Stimulated activated CD8-positive, alpha-beta memory T cell treated with anti-CD3 and anti-CD28 coated beads, Interleukin-4, amount 100 ng/mL, for 4 hours (primary cell): Measurements from ENCODE around the gene SLC6A6.
"Not testable (repeated sequence)": the region's sequence is repeated elsewhere in the genome, so short reads cannot be mapped to it uniquely, and the experiment has no call there.

Experiments
- DNase-seq, 2 donors: peaks; one replicate each; pipeline ENCODE4 v3.0.0-alpha.2; 2020; ENCODE audit warnings: low read depth in 2 of 2, low spot score in 1 of 2

SLC6A6 gene

DNA sequence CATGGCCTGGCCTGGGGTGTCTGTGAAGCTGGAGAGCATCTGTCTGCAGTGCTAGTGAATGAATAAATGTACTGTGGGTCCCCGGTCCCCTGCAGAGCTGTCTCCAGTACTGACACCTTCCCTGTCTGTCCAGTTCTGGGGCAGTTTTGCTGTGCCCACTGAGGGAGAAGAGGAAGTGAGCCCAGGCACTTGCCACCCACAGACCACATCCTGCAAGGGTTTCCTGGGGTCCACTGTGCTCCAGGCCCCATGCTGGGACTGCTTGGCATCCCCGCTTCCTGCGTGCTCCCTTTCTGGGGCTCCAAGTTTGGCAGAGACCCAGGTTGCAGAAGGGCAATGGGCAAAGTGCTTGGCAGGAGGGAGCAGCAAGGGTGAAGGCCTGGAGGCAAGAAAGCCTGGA lies 4.9 kb upstream of the SLC6A6 start:
- no peak for DNase-seq

DNA sequence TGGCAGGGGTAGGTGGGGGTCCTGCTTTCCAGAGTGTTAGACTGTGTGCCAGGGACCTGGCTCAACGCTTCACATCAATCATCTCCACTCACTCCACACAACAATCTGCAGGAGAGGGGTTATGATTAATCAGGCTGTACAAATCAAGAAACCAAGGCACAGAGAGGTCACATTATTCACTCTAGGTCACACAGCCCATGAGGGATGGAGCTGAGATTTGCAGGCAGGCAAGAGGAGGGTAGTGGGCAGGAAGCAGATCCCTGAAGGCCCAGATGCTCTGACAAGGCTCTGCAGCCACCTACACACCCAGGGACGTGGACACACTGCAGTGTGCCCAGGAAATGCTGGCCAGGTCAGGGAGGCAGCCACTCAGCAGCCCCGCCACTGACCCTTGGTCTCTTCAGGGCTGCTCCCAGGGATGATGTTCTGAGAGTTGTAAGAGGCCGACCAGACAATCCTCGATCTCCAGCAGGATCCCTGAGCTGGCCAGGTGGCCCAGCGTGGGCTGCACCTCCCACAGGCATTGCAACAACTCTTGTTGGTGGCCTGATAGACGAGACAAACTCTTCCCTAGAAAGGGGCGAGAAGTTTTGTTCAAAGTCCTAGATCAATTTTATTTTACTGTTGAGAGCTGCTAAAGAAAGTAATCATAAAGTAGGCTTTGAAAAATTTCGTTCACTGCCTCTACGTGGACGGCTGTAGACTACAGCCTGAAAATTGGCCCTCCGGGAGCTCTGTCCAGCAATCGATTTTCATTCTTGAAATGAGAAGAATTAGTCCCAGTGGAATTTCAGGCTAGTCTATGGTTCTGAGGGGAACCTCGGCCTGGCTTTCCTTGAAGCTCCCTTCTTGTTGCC lies 4.2 kb upstream of the SLC6A6 start:
- no peak for DNase-seq

DNA sequence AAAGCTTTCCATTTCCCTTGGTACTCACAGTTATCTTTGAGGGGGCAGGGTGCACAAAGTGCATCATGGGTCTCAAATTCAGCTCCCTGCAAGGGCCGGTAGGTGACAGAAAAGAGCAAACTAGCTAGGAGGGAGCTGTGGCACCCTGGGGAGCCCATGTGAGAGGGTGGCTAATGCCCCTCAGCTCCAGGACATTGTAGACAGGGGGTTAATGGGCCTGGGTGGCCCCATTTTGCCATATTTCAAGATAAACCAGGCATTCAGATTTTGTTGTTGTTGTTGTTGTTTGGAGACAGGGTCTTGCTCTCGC lies 3.7 kb upstream of the SLC6A6 start:
- DNase-seq: no peak

DNA sequence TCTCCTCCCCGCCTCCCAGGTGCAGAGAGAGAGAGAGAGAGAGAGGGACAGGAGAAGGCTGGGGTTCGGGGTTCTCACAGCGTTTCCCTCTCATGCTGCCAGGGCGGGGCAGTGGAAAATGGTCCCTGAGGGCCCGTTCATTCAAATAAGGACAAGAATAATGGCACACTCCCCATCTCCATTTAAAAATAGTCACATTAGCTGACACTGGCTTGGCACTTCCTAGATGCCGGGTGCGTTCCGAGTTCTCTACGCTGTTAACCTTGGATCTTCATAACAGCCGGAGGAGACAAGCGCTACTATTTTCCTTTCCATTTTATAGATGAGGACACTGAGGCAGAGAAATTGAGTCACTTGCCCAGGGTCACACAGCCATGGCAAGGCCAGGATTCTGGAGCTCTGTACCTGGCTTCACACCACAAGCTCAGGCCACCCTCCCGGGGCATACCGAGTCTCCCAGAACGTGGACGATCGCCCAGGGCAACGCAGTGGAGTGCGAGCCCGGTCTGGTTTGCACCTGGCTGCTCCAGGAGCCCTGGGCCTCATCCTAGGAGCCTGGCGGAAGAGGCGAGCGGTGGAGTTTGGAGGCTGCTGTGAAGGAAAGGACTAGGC lies 608 bp upstream of the SLC6A6 start:
- DNase-seq: no peak

DNA sequence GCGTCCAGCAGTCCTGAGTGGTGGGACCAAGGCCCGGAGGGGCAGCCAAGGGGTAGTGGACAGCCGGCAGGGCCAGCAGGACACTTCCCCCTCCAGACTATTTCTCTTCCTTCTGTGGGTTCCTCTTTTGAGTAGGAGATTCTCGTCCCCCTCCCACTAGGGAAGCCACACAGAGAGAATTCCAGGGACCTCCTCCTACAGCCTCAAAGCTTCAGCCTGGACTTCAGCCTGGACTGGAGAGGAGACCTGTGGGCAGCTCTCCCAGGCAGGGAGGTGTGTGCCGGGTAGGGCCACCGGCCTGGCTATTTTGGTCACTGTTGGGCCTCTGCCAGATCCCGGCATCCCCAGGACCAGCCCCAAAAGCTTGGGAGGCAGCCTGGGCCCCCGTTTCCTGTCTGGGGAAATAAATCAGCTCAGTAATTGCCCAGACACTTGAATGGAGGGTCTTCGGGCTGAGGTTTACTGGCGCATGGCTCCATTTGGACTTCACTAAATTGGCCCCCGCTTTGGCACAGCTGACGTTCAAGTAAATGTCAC lies 1.3 kb downstream of the SLC6A6 start:
- DNase-seq: no peak

DNA sequence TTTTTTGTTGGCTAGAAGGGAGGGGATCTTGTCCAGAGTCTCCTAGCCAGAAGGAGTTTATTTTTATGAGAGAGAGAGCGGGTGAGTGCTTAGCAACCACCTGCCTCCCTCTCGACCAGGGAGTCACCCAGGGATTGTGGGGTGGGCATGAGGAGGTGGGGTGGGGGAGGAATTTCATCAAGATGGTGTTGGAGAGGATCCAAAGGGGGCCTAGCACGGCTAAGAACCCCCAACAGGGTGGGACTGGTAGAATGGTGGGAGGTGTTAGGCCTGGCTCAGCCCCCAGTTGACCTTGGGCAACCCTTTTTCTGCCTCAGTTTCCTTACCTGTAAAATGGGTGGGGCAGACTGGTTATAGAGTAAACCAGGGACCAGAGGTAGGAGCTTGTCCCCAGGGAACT lies 1.8 kb downstream of the SLC6A6 start:
- no peak for DNase-seq

DNA sequence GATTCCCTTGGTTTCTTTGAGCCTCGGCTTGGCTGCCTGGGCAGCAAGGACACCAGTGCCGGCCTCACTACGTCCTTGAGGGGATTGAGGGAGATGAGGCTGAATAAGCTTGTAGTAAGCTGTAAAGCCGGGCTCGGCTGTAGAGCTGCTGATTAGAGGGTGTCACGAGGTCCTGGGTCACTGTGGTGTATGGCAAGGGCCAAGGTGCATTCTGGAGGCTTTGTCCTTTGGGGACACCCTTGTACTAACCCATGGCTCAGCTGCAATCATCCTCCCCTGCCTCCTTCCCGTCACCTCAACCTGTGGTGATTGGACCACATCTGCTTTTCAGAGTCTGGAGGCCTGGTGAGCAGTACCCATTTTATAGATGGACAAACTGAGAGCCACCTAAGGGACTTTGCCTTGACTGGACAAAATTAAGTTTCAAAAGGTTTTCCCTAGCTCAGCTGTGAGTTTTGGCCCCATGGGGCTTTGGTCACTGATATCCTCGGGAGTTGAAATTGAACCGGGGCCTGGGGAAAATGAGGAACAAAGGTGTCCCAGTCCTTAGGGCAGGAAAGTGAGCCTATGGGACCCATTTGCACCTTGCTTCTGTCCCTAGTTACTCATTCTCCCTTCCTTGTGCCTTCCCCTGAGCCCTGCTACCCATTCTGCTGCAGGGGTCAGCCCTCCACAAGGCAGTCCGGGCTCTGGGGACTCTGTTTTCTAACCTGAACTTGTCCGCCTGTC lies 2.4 kb downstream of the SLC6A6 start:
- no peak for DNase-seq

DNA sequence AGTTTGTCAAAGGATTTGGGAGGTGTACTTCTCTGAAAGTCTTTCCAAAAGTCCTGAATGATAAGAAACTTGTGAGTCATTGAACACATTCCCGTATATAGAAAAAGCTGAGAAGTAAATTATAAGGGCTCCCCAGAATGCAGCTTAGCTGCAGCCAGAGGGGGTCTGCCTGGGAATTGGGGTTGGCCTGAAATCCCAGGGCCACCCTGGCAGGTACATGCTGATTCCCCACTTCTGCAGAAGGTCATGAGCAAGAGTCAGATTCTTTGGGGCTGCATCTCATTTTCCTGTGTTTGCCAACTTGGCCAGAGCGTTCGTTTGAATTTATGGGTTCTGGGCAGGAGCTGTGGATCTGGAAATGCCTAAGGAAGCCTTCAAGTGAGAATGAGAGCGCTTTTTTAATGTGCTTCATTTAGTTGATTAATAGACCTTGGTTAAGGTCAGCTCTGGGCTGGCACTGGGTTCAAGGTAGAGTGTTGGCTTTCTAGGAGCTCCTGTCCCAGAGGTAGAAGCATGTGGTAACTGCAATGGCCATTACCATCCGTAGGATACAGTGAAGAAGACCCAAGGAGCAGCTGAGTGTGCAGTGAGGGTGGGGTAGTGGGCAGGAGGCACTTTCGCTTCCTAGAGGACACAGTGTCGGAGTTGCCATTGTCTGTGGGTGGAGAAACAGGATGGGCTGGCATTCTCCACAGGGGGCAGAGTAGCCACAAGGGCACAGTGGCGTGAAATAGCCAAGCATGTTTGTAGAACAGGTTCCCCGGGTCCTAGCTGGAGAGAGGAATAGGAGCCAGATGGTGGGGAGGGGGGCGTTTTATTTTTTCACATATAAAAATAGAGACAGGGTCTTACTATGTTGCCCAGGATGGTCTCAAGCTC lies 3.2 kb downstream of the SLC6A6 start:
- no peak for DNase-seq

DNA sequence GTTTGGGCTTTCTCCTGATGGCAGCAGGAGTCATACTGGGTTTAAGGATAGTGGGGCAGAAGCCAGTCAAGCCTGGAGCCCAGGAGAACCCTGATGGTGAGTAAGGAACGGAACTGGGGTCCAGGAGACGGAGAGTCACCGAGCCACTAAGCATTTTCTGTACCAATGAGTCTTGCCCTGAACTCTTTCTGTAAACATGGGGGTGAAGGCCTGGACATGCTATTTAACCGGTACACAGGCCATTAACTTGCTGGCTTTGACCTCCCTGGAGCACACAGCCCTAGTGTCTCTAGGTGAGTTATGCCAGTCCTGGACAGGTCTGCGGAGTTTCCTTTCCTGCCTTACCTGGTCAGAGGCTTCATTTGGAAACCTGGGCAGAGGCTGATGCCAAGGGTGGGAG lies 3.9 kb downstream of the SLC6A6 start:
- DNase-seq: no peak

DNA sequence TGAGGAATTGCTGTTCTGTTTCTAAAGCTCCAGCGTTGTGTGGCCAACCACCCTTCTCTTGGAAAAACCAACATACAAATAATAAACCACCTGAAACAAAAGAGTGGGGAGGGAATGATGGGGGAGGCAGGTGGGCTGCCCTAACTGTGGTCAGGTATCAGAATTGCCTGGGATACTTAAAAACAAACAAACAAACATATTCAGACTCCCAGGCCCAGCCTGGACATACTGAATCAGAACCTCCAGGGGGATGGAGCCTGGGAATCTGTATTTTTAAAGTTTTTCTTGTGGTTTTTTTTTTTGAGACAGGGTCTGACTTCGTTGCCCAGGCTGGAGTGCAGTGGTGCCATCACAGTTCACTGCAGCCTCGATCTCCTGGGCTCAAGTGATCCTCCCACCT lies 4.4 kb downstream of the SLC6A6 start:
- no peak for DNase-seq

DNA sequence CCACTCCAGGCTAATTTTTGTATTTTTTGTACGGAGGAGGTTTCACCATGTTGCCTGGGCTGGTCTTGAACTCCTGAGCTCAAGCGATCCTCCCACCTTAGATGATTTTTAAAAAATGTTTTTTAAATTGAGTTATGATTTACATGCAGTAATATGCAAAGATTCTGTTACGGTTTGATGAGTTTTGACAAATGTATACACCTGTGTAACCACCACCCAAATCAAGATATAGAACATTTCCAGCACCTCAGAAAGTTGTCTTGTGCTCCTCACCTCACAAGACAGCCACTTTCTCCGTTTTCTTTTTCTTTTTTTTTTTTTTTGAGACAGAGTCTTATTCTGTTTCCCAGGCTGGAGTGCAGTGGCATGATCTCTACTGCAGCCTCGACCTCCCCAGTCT lies 4.8 kb downstream of the SLC6A6 start:
- DNase-seq: no peak

DNA sequence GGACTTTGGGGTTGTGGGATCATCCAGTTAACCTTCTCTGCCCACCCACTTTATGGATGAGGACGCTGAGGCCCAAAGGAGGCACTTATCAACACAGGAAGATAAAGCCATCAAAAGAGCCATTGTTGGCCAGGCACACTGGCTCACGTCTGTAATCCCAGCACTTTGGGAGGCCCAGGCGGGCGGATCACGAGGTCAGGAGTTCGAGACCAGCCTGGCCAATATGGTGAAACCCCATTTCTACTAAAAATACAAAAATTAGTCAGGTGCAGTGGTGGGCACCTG lies 7.3 kb downstream of the SLC6A6 start:
- DNase-seq: not testable (repeated sequence)

DNA sequence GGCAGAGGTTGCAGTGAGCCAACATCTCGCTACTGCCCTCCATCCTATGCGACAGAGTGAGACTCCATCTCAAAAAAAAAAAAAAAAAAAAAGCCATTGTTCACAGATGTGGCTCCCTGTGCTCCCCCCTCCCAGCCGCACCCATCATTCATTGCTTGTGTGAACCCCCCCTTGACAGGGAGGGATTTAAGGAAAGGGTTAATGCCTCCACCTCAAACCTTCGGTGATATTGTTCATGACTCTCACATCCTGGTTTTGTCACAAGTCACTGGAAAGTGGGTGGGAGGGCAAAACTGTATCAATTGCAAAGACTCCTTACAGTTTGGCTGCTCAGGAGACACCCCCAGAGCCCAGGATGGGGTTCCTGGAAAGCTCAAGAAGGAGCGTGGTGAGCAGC lies 7.7 kb downstream of the SLC6A6 start:
- DNase-seq: no peak

DNA sequence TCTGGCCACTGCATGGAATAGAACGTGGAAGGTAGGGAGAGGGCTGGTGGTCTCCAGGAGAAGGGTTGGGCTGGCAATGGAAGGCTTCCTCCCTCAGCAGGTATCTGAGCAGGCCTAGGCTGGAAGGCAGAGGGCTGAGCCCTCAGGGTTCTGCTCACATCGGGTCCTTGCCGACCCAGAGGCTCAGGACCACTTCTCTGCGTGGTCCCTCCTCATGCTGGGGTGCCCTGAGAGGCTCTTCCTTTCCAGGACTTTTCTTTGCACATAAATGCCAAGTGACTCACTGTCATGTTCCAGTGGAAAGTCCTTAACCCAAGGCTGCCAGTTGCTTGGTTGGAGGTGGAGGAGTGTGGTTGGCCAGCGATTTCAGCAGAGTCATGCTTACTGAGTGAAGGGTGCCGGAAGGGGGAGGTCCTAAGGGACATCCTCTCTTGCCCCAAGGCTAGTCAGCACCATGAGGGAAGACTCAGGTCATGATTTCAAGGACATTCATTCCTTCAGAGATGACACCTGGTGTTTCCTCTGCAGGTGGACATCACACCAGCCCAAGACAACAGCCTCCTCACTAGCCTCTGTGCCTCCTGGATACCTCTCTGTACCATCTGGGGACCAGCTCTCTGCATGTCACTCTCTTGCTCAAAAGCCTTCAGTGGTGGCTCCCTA lies 8.2 kb downstream of the SLC6A6 start:
- DNase-seq: no peak

DNA sequence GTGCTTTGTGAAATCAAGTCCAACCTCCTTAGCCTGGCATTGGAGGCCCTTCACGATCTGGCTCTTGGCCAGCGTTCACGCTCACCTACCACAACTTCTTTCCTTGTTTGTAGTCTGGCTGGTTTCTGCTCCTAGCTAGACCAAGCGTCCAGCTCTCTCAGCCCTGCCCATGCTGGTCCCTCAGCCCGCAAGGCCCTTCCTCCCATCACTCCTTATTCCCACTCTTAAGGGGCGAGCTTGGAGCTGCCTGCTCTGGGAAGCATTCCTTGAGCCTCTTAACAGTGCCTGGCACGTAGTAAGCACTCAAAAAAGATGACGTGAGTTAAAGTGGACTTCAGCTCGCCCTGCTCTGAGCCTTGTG lies 8.7 kb downstream of the SLC6A6 start:
- no peak for DNase-seq

DNA sequence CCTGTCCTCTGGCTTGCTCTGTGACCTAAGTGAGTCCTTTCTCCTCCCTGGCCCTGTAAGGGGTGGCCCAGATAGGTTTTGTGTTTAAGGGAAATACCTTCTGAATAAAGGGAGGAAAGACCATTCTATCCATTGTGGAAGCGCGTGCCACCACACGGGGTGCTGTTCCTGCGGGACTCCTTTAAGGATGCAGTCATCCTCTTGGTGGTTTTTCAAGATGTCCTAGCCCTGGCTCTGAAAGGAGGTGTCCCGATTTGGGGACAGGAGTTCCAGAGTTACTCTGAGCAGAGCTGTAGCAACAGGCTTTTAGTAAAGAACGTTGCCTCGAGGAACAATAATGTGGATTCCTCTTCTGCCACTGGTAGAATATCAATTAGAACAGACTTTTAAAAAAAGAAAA lies 9.6 kb downstream of the SLC6A6 start:
- DNase-seq: no peak

DNA sequence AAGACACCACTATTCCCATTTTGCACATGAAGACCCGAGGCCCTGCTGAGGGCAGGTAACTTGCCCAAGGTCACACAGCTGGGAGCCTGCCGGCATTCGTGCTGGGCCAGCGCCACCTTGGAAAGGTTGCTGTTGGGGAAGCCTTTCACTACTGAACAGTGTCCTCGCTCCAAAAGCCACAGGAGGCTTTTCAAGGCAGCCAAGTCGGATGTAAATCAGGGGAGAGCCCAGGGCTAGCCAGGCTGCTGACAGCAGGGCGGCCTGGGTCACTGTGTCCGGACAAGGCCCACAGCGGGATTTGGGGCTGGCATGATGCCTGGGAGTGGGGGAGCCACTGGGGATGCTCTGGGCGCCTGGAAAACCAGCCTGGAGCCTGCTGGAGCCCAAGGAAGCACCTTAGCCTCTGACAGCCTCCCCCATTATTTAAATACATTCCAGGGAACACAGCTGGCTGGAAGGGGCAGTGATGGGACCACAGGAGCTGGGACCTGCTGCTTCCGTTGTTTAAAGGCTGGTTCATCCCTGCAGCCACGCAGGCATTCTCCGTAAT lies 10.5 kb downstream of the SLC6A6 start:
- no peak for DNase-seq

DNA sequence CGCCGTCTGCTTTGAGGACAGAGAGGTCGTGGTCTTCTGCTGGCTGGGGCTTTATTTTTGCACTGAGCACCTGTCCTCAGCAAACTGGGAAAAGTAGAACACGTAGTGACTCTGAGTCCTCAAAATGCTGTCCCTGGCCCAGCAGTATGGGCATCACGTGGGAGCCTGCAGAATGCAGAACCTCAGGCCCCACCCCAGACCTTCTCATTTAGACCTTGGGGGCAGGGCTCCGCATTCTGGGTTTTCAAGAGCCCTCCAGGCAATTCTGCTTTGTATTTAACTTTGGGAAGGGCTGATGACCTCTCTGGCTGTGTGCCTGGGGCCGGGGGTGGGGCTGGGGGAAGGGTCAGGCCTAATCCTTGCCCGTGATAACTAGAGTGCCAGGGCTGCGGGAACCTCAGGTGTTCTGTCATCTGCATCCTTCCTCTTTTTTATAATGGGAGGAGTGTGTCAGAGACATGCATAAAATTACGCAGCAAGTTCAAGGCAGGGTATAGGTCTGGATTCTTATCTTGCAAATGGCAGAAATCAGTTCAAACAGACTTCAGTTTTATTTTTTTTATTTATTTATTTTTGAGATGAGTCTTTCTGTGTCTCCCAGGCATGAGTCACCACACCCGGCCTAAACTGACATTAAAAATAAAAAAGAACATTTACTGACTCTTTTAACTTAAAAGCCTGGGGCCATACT lies 11.1 kb downstream of the SLC6A6 start:
- no peak for DNase-seq

DNA sequence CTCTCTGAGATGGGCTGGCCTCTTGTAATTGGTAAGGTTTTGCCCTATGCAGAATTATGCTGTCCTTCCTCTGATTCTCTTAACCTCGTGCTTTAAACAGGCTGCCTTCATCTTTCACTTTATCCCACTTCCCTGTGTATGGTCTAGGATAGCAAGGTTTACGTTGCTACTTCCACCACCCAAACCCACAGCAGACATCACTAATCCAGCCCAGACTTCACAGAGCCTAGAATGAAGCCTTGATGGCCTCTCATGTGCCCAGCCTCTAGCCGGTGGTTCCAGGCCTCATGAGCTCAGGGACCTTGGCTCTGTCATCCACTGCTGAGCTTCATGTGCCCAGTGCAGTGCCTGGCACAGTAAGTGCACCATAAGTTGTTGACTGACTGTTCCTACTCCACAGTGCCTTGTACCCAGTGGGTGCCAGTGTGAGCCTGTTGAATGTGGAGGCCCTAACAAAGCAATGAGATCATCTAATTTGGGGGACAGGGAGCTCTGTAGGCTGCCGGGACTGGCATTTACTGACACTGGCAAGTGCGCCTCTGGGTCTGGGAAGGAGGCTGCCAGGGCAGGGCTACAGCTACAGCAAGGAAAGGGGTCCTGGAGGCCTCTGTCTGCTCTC lies 12.5 kb downstream of the SLC6A6 start:
- DNase-seq: no peak

DNA sequence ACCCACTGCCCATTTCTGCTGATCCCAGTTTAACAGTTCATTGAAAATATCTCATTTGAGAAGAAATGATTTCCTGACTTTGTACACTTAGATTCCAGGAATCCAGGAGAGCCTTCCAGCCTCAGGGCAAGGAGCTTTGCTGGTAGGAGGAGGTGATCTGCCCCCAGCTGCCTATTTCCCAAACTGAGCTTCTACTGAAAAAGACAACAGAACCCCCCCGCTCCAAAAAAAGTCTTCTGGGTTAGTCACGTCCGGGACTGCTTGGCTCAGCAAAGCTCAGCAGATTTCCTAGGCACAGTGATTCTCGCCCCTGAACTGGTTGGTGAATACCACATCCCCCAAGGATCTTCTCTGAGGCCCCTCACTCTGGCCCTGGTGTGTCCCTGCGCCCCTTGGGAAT lies 13.1 kb downstream of the SLC6A6 start:
- DNase-seq: no peak
